Measurements from ENCODE around the gene DCAF5.

DCAF5 gene

GRCh38 chr14:69003626-69004025, 149.3 kb downstream of the DCAF5 start:
- no peak for DNase-seq

- DNase-seq: no peak
Observed at GRCh38 chr14:69002069-69002468, 150.8 kb downstream of the DCAF5 start.

- no peak for DNase-seq
Observed at GRCh38 chr14:69001375-69001774, 151.5 kb downstream of the DCAF5 start.

All from activated CD4-positive, CD25-positive, alpha-beta regulatory T cell treated with anti-CD3 and anti-CD28 coated beads, Interleukin-2, amount 50 U/mL, for 72 hours (primary cell).